Gastrocnemius medialis (tissue), 4 donors: ENCODE data around the gene CD96.

Experiments used
- CTCF ChIP-seq, 5 experiments: fragments of 450-650 bp in 3 of 5; fragments of 200-600 bp in 2 of 5; sonication (generic) in 2 of 5; IDR thresholded peaks in 4 of 5; conservative IDR thresholded peaks in 1 of 5; 1 replicate in 4 of 5; 2 replicates in 1 of 5; pipeline ENCODE4 v1.5.1; 2016 to 2019; ENCODE audit warnings: antibody characterized with exemption in 5 of 5, mild to moderate bottlenecking in 3 of 5, moderate library complexity in 3 of 5
- POLR2A ChIP-seq, 2 donors: fragments of 450-650 bp; IDR thresholded peaks; one replicate each; pipeline ENCODE4 v1.6.1; 2017; ENCODE audit warnings: antibody characterized with exemption in 2 of 2, mild to moderate bottlenecking in 2 of 2, moderate library complexity in 2 of 2

GRCh38 chr3:111592936-111593335, 50.9 kb downstream of the CD96 start:
- TF ChIP-seq CTCF (IDR thresholded peaks at IDR 0.05 in 4 of 5, conservative IDR thresholded peaks at IDR 0.05 in 1 of 5) (no peak), POLR2A (IDR thresholded peaks at IDR 0.05) (no peak)
